HG03378 (cell line): Measurements from ENCODE around the gene ATOSA.

Source experiments
- ATAC-seq: cut with Tn5 transposase; IDR thresholded peaks from one replicate; pipeline ENCODE4 v1.9.1; 2021; ENCODE audit warnings: mild to moderate bottlenecking, moderate library complexity; ENCODE audit not compliant: unreplicated experiment

Gene ATOSA

DNA sequence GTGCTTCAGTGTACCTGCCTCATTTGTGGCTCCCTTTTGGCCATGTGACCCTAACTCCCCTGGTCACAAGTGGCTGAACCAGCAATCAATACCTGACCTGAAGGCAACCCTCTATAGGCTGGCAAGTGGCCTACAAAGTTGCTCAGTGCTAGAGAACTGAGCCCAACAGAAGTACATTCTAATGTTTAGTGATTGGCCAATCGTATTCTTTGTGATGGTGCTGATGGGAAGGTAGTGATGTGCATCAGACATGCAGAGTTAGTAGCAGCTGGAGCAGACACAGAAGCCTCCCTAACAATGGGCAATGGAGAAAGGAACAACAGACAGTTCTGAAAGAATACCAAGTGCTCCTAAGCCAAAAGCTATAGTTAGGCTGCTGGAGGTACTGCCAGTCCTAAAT, 10.4 kb upstream of the ATOSA start:
- no peak for ATAC-seq

DNA sequence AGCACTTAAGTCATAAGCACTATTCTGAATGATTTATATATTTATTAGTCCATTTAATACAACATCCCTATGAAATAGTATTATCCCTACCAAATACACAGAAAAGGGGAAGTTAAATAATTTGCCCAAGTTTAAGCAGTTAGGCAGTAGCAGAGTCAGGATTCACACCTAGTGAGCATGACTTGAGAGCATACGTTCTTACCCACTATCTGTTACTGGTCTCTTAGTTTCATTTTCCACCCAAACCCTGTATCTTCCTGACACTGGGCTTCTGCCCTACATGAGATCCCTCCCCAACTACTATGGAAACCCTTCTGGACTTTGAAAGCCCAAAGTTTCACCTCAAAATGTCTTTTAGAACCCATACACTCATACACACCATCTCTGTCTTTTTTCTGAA, 4.4 kb upstream of the ATOSA start:
- ATAC-seq, result peak; percentile 61

DNA sequence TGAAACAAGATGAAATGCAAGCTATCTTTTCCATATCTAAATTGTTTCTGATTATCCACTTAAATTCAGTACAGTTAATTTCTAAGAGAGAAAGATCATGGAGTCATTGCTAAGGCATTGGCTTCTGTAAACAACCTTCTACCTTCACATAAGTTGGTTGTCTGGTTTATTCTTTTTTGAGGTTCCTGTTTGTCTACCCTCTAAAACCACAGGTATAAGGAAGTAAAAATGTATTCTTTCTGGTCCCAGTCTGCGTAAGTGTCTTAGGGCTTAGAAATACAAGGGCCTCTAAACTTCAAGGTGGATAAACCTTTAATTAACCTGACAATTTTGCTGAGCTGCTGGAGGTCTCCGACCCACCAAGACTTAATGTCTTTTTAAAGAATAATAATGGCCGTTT, 3.6 kb upstream of the ATOSA start:
- peak; percentile 28 for ATAC-seq

GRCh38 chr15:52682200-52682599, 3.0 kb upstream of the ATOSA start:
- no peak for ATAC-seq

GRCh38 chr15:52681441-52681840, 2.3 kb upstream of the ATOSA start:
- ATAC-seq, result no peak

- no peak for ATAC-seq
Observed at GRCh38 chr15:52680761-52681160, 1.6 kb upstream of the ATOSA start.

- ATAC-seq, result no peak
Observed at GRCh38 chr15:52680041-52680391, 828 bp upstream of the ATOSA start.

DNA sequence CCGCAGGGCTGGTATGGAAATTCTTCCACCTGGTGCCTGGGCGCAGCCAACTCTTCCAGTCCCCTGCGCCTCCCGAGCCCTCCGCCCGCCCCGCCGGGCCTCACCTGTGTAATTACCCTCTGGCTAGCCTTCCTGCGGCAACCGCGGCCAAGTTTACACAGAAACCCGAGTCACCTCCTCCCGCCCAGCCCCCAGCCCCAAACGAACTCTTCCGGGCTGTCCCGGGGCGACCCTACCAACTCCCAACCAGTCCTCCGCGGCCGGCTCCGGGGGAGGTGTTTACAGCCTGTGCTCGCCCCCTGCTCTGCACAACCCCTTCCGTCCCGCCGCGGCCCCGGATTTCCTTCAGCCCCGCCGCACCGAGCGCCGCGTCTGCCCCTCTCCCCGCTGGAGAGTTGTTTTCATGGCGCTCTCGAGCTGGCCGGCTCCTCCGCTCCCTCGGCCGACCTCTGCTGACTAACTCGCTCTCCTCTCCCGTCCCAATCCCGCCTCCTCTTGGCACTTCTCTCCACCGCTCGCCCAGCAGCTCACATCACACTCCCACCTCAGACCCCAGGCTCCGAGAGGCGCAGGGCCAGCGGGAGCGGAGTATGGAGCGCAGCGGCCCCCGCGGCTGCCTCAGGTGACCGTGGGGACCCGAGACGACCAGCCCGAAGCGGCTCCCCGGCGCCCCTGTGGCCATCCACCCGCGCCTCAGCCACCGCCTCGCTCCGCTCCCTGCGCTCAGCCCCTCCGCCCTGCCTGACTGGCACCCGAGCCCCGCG, 538 bp downstream of the ATOSA start:
- no peak for ATAC-seq

- peak; percentile 28 for ATAC-seq
Observed at GRCh38 chr15:52677593-52678467, 1.4 kb downstream of the ATOSA start.

- no peak for ATAC-seq
Observed at GRCh38 chr15:52674831-52675230, 4.4 kb downstream of the ATOSA start.

- no peak for ATAC-seq
Observed at GRCh38 chr15:52673734-52674133, 5.5 kb downstream of the ATOSA start.

GRCh38 chr15:52673312-52673711, 5.9 kb downstream of the ATOSA start:
- ATAC-seq, result no peak

DNA sequence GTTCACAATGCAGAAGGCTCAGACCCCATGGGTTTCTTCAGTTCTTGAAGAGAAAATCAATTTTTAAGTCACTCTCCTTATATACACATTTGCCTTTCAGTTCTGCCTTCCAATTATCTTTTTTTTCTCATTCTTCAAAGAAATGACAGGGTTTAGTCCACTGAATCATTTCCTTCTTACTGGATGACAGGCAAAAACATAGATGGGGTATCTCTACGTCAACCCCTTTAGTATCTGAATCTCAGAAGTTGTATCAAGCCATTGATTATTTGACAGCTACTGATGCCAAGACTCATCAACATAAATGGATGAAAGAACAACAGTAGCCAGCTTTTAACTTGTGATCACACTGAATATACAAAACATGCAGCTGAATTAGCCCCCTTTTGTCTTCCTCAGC, 6.5 kb downstream of the ATOSA start:
- no peak for ATAC-seq

GRCh38 chr15:52670087-52670486, 9.1 kb downstream of the ATOSA start:
- no peak for ATAC-seq

DNA sequence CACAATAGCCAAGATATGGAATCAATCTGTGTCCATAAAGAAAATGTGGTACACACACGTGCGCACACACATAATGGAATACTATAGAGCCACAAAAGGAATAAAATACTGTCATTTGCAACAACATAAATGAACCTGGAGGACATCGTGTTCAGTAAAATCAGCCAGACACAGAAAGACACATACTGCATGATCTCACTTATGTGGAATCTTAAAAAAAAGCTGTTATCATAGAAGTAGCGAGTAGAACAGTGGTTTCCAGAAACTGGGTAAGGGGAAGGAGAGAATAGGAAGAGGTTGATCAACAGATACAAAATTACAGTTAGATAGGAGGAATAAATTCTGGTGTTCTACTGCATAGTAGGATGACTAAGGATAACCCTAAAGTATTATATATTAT, 11.1 kb downstream of the ATOSA start:
- ATAC-seq, result no peak

- ATAC-seq, result peak; percentile 81
Observed at GRCh38 chr15:52667597-52667996, 11.6 kb downstream of the ATOSA start.

- ATAC-seq, result no peak
Observed at GRCh38 chr15:52663536-52664294, 15.5 kb downstream of the ATOSA start.

DNA sequence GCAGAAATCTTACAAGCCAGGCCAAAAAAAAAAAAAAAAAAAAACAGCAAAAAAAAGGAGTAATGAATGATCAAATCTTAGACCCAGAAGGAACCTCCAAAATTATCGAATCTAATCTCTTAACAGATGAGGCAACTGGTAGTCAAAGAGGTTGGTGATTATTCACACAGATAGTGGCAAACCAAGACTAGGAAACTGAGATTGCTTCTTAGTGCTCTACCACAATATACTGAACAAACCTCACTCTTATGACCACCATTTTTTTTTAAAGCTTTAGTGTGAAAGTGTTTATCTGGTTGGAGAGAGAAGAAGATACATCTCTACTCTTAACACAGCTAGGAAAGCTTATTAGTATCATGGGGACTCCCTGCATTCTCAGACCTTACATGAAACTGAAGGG, 17.3 kb downstream of the ATOSA start:
- no peak for ATAC-seq

DNA sequence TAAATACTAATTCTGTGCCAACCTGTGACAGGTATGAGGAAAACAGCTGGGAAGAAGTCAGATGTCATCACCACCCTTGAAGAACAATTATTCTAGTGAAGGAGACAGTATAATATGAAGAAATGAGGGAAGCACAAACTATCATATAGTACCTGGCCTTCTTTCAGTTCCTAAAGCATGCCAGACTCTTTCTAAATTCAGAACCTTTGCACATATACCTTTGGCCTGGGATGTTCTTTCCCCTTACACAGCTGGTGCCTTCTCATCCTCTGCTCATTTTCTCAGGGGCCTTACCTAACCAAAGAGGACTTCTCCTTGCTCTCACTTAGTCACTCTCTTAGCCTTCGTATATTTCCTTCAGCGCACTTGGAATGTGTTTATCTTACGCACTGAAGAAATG, 19.0 kb downstream of the ATOSA start:
- no peak for ATAC-seq

DNA sequence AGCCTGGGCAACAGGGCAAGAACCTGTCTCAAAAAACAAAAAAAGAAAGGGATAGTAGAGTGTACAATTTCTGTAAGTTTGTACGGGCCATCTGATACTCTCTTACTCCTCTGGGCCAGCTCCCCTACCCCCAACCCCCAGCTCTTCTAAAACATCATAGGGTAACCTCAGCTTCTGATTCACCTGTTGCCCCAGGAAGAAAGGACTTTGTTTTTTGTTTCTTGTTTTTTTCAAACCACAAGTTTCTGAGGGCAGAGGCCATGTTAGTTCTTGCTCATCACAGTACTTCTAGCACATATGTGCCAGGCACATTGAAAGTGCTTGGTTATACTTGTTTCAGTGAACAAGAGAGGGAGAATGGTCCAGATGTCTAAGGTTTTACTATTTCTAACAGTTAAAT, 20.2 kb downstream of the ATOSA start:
- ATAC-seq, result peak; percentile 86

GRCh38 chr15:52657338-52657737, 21.9 kb downstream of the ATOSA start:
- no peak for ATAC-seq

DNA sequence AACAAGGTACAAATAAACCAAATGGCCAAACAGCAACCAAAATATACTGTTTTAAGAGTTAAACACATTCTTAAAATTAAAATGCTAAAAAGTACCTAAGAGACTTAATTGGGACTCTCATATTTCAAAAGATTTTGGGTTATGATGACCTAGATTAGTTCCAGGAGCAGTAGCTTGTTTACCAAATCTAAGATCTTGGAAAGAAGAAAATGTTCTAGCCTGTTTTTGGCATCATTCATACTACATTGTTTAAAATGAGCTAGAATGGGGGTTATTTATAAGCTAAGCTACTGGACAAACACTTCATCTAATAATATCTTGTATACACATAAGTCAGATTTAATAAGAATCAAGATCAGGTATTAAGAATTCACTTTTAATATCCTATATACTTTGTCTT, 22.8 kb downstream of the ATOSA start:
- no peak for ATAC-seq
